DMS114 treated with DMSO at 0.1 percent for 48 hours (cell line): ENCODE measurements around the gene FASN.

ENCODE experiments used
- DNase-seq: peaks from one replicate; lab custom pipeline; 2025; ENCODE audit not compliant: unreplicated experiment; lab: John Stamatoyannopoulos, UW

FASN gene

DNA sequence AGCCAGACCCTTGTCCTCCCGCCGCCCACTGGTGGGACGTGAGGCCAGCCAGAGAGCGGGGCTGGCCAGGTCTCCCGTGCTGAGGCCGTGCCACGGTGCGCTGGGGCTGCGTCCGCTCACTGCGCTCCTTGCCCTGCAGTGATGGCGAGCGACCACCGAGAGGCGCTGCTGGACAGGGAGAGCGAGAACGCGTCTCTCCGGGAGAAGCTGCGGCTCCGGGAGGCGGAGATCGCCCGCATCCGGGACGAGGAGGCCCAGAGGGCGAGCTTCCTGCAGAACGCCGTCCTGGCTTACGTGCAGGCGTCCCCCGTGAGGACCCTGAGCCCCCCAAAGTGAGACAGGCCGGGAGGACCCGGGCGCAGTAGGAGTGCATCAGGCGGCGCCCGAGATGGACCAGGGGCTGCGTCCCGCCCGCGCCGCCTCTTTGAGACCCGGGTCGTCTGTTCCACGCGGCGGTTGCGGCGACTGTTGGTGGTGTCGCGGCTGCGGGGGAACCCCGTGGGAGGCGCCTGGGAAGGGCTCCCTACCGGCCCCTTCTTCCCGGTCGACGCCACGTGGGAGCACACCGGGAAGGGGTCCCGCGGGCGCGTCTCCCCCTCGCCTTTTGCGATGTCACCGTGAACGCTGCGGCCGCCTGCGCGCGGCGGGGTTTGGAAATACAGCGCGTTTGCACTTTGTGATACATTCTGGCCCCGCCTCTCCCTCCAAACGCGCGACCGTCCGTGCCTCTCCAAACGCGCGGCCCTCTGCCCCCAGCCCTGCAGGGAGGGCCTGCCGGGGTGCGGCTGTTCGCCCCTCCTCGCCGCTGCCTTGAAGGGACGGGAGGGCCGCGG lies 67.3 kb downstream of the FASN start:
- peak; percentile 36 for DNase-seq

- no peak for DNase-seq
Measured at GRCh38 chr17:82029990-82030469, 68.0 kb downstream of the FASN start.

- no peak for DNase-seq
Measured at GRCh38 chr17:82029391-82029790, 68.6 kb downstream of the FASN start.

- DNase-seq, result no peak
Measured at GRCh38 chr17:82028966-82029365, 69.1 kb downstream of the FASN start.
